HG02610 (cell line): ENCODE results near the gene ROS1.
"Not testable (repeated sequence)": the region's sequence is repeated elsewhere in the genome, so short reads cannot be mapped to it uniquely, and the experiment has no call there.

Source experiments
- ATAC-seq: cut with Tn5 transposase; IDR thresholded peaks from one replicate; pipeline ENCODE4 v1.9.1; 2021; ENCODE audit warnings: mild to moderate bottlenecking, moderate library complexity; ENCODE audit not compliant: unreplicated experiment

The ROS1 gene

GRCh38 chr6:117384659-117385058 is 41.1 kb downstream of the ROS1 start:
- no peak for ATAC-seq

GRCh38 chr6:117381749-117382148 is 44.0 kb downstream of the ROS1 start:
- ATAC-seq, result peak; percentile 71

- no peak for ATAC-seq
These were observed 45.4 kb downstream of the ROS1 start for GRCh38 chr6:117380298-117380697.

- ATAC-seq, result no peak
These were observed 50.3 kb downstream of the ROS1 start for GRCh38 chr6:117375446-117375845.

- ATAC-seq, result no peak
These were observed 52.4 kb downstream of the ROS1 start for GRCh38 chr6:117373211-117373813.

GRCh38 chr6:117372289-117372688 is 53.5 kb downstream of the ROS1 start:
- not testable (repeated sequence) for ATAC-seq

- no peak for ATAC-seq
These were observed 54.2 kb downstream of the ROS1 start for GRCh38 chr6:117371492-117371891.

- no peak for ATAC-seq
These were observed 66.2 kb downstream of the ROS1 start for GRCh38 chr6:117359581-117359980.

- ATAC-seq, result no peak
These were observed 71.1 kb downstream of the ROS1 start for GRCh38 chr6:117354671-117355070.

- ATAC-seq, result peak; percentile 66
These were observed 73.2 kb downstream of the ROS1 start for GRCh38 chr6:117352466-117353081.

- ATAC-seq, result no peak
These were observed 74.2 kb downstream of the ROS1 start for GRCh38 chr6:117351521-117351920.

- ATAC-seq, result no peak
These were observed 79.4 kb downstream of the ROS1 start for GRCh38 chr6:117346142-117346930.

- no peak for ATAC-seq
These were observed 80.5 kb downstream of the ROS1 start for GRCh38 chr6:117345292-117345610.

GRCh38 chr6:117344444-117345291 is 81.1 kb downstream of the ROS1 start:
- no peak for ATAC-seq

- no peak for ATAC-seq
These were observed 87.2 kb downstream of the ROS1 start for GRCh38 chr6:117338567-117338966.

- no peak for ATAC-seq
These were observed 95.8 kb downstream of the ROS1 start for GRCh38 chr6:117329926-117330325.

- no peak for ATAC-seq
These were observed 97.2 kb downstream of the ROS1 start for GRCh38 chr6:117328500-117328899.

GRCh38 chr6:117328005-117328389 is 97.7 kb downstream of the ROS1 start:
- ATAC-seq, result no peak

GRCh38 chr6:117327149-117328004 is 98.4 kb downstream of the ROS1 start:
- ATAC-seq, result no peak

GRCh38 chr6:117326396-117326795 is 99.3 kb downstream of the ROS1 start:
- no peak for ATAC-seq
